ENCODE data around the gene DHX32. TPM values are rescaled to one million over a fixed set of nuclear protein-coding genes. Genes with fewer than 3 reads are reported as not detected.

DHX32 gene
- polyA plus RNA-seq, 1 of the 3 experiments (the other 2 are of a cell fraction), result 16.8 TPM

GRCh38 chr10:125792342-125793300 is 88.5 kb downstream of the DHX32 start:
- CTCF ChIA-PET, result no interaction called here
- H3K27me3 ChIP-seq (ENCODE audit: insufficient read depth), result no peaks in the 10 kb centered on the region

More at GRCh38 chr10:125792342-125793300, 88.5 kb downstream of the DHX32 start:
- H4K20me1 ChIP-seq (ENCODE audit: insufficient read depth), result no peaks in the 10 kb centered on the region
- no peaks in the 10 kb centered on the region for H3K9me2 ChIP-seq
- no peak overlapping the region for H3K4me2 ChIP-seq
- TF ChIP-seq RXRA (IDR thresholded peaks at IDR 0.05; ENCODE audit: borderline replicate concordance, low read depth) (no peak), RAD21 (IDR thresholded peaks at IDR 0.05; ENCODE audit: low read length) (no peak), GATA2 (CRISPR knock-in tag; IDR thresholded peaks at IDR 0.05) (no peak), RCOR1 (IDR thresholded peaks at IDR 0.05; ENCODE audit: low read length) (no peak), CHD2 (IDR thresholded peaks at IDR 0.05; ENCODE audit: low read length, partially characterized antibody) (no peak), TEAD4 (IDR thresholded peaks at IDR 0.05; ENCODE audit: borderline replicate concordance, insufficient read depth) (no peak), TCF12 (IDR thresholded peaks at IDR 0.05) (no peak), POLR2AphosphoS5 (IDR thresholded peaks at IDR 0.05; ENCODE audit: low read depth, low read length) (no peak), SMC3 (IDR thresholded peaks at IDR 0.05; ENCODE audit: low read depth, low read length) (no peak), FOSL2 (IDR thresholded peaks at IDR 0.05; ENCODE audit: borderline replicate concordance, low read depth) (no peak), RFX5 (IDR thresholded peaks at IDR 0.05; ENCODE audit: low read length) (no peak), EP300 (IDR thresholded peaks at IDR 0.05; ENCODE audit: borderline replicate concordance in 1 of 2, low read depth in 1 of 2, low read length in 1 of 2) (no peak), NRF1 (IDR thresholded peaks at IDR 0.05; ENCODE audit: low read depth, low read length) (no peak), GABPA (IDR thresholded peaks at IDR 0.05; ENCODE audit: low read depth) (no peak), ELF1 (IDR thresholded peaks at IDR 0.05) (no peak), MAX (IDR thresholded peaks at IDR 0.05; ENCODE audit: low read depth) (no peak), MEF2A (IDR thresholded peaks at IDR 0.05; ENCODE audit: borderline replicate concordance, low read depth) (no peak)
- TF ChIP-seq, protein P1, sequence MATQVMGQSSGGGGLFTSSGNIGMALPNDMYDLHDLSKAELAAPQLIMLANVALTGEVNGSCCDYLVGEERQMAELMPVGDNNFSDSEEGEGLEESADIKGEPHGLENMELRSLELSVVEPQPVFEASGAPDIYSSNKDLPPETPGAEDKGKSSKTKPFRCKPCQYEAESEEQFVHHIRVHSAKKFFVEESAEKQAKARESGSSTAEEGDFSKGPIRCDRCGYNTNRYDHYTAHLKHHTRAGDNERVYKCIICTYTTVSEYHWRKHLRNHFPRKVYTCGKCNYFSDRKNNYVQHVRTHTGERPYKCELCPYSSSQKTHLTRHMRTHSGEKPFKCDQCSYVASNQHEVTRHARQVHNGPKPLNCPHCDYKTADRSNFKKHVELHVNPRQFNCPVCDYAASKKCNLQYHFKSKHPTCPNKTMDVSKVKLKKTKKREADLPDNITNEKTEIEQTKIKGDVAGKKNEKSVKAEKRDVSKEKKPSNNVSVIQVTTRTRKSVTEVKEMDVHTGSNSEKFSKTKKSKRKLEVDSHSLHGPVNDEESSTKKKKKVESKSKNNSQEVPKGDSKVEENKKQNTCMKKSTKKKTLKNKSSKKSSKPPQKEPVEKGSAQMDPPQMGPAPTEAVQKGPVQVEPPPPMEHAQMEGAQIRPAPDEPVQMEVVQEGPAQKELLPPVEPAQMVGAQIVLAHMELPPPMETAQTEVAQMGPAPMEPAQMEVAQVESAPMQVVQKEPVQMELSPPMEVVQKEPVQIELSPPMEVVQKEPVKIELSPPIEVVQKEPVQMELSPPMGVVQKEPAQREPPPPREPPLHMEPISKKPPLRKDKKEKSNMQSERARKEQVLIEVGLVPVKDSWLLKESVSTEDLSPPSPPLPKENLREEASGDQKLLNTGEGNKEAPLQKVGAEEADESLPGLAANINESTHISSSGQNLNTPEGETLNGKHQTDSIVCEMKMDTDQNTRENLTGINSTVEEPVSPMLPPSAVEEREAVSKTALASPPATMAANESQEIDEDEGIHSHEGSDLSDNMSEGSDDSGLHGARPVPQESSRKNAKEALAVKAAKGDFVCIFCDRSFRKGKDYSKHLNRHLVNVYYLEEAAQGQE (IDR thresholded peaks at IDR 0.05; ENCODE audit: low read depth, low read length), result no peak
- TF ChIP-seq, protein P2, sequence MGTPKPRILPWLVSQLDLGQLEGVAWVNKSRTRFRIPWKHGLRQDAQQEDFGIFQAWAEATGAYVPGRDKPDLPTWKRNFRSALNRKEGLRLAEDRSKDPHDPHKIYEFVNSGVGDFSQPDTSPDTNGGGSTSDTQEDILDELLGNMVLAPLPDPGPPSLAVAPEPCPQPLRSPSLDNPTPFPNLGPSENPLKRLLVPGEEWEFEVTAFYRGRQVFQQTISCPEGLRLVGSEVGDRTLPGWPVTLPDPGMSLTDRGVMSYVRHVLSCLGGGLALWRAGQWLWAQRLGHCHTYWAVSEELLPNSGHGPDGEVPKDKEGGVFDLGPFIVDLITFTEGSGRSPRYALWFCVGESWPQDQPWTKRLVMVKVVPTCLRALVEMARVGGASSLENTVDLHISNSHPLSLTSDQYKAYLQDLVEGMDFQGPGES (IDR thresholded peaks at IDR 0.05; ENCODE audit: low read depth, low read length), result no peak
- TF ChIP-seq, protein P3, sequence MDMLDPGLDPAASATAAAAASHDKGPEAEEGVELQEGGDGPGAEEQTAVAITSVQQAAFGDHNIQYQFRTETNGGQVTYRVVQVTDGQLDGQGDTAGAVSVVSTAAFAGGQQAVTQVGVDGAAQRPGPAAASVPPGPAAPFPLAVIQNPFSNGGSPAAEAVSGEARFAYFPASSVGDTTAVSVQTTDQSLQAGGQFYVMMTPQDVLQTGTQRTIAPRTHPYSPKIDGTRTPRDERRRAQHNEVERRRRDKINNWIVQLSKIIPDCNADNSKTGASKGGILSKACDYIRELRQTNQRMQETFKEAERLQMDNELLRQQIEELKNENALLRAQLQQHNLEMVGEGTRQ (IDR thresholded peaks at IDR 0.05; ENCODE audit: borderline replicate concordance, low read depth, low read length), result no peak
- POLR2A ChIA-PET, result no interaction called here
- no peak for DNase-seq
- no peak overlapping the region for H3K9ac ChIP-seq
- H3K9me3 ChIP-seq, result no peaks in the 10 kb centered on the region
- no peak overlapping the region for H3K4me3 ChIP-seq (ENCODE audit: low read depth in 2 of 2, low read length in 1 of 2)
- H3F3A ChIP-seq (replicated peaks; ENCODE audit: insufficient read depth), result no peaks in the 10 kb centered on the region
- H3K27ac ChIP-seq (ENCODE audit: low read depth in 2 of 2, low read length in 1 of 2), result no peak overlapping the region
- H2AFZ ChIP-seq (ENCODE audit: low read depth), result no peak overlapping the region
- 93% methylated on average over 11 of the region's 14 CpGs for WGBS (ENCODE audit: low lambda C conversion rate)
- H3K36me3 ChIP-seq (replicated peaks in 1 of 2; ENCODE audit: control insufficient read depth in 1 of 2, insufficient read depth in 2 of 2, low read length in 1 of 2), result peaks cover 10 to 58% of the 10 kb centered on the region in 2 experiments
- H3K4me1 ChIP-seq (ENCODE audit: control insufficient read depth in 1 of 2, insufficient read depth in 2 of 2, low read depth in 1 of 2, low read length in 1 of 2), result no peaks in the 10 kb centered on the region
- H3K79me2 ChIP-seq (ENCODE audit: insufficient read depth), result no peaks in the 10 kb centered on the region
